H1 (cell line): ENCODE data around the gene CIPC. TPM values are rescaled to one million over a fixed set of nuclear protein-coding genes. Genes with fewer than 3 reads are reported as not detected.
A peak's percentile ranks its signal among the peaks of the same experiment; 100 is the strongest.

Experiments
- CTCF ChIA-PET: fragments of 300-600 bp; sonication (Branson Sonifier 250); formaldehyde crosslinking; loops from one replicate; lab custom pipeline; 2021; ENCODE audit not compliant: partially characterized antibody; lab: Charles Lee
- POLR2A ChIA-PET: fragments of 300-600 bp; sonication (Branson Sonifier 250); formaldehyde crosslinking; loops from one replicate; lab custom pipeline; 2021; ENCODE audit warnings: inconsistent platforms; ENCODE audit not compliant: partially characterized antibody; lab: Charles Lee
- DNase-seq, 2 experiments: peaks; one replicate each; pipeline versions ENCODE4 v3.0.0 to v3.0.0-alpha.2; 2010 to 2022; ENCODE audit warnings: low spot score in 2 of 2, low read depth in 1 of 2, mixed read lengths in 1 of 2
- FAIRE-seq: peaks from 2 replicates; lab custom pipeline; 2011; peaks lifted over from hg19 to GRCh38; lab: Jason Lieb, UNC
- H2AFZ ChIP-seq: 2 replicates; pipeline ENCODE4 v1.8.1; 2012; ENCODE audit warnings: low read length, inconsistent platforms
- H2AK5ac ChIP-seq: 2 replicates; pipeline ENCODE4 v1.6.1; 2013; ENCODE audit warnings: low read depth, low read length
- H2BK120ac ChIP-seq: replicated peaks from 2 replicates; pipeline ENCODE3; 2013; ENCODE audit warnings: low read depth, low read length, inconsistent platforms
- H2BK12ac ChIP-seq: 2 replicates; pipeline ENCODE4 v1.6.1; 2013; ENCODE audit warnings: low read depth, low read length
- H2BK15ac ChIP-seq: 2 replicates; pipeline ENCODE4 v1.6.1; 2013; ENCODE audit warnings: low read length
- H2BK20ac ChIP-seq: 2 replicates; pipeline ENCODE4 v1.6.1; 2013; ENCODE audit warnings: low read length
- H2BK5ac ChIP-seq: 2 replicates; pipeline ENCODE4 v1.6.1; 2013; ENCODE audit warnings: low read depth, low read length
- H3K14ac ChIP-seq: 2 replicates; pipeline ENCODE4 v1.6.1; 2013; ENCODE audit warnings: inconsistent platforms; ENCODE audit not compliant: insufficient read length
- H3K18ac ChIP-seq: 2 replicates; pipeline ENCODE4 v1.6.1; 2013; ENCODE audit warnings: low read length; ENCODE audit errors: extremely low read depth
- H3K23ac ChIP-seq: 2 replicates; pipeline ENCODE4 v1.6.1; 2013; ENCODE audit warnings: inconsistent platforms; ENCODE audit not compliant: insufficient read length
- H3K23me2 ChIP-seq: 2 replicates; pipeline ENCODE4 v1.6.1; 2013; ENCODE audit warnings: low read depth, low read length
- H3K27ac ChIP-seq: 2 replicates; pipeline ENCODE4 v1.6.1; 2011; ENCODE audit warnings: low read depth, low read length, inconsistent platforms
- H3K27me3 ChIP-seq, 4 experiments: replicated peaks in 1 of 4; 1 replicate in 1 of 4; 2 replicates in 3 of 4; pipeline versions ENCODE4 v1.6.1 to v1.8.1; 2011 to 2013; ENCODE audit warnings: low read length in 3 of 4, mild to moderate bottlenecking in 3 of 4, inconsistent platforms in 2 of 4, mixed read lengths in 2 of 4, moderate library complexity in 1 of 4; ENCODE audit not compliant: control insufficient read depth in 3 of 4, insufficient read depth in 3 of 4; ENCODE audit errors: extremely low read depth in 1 of 4
- H3K36me3 ChIP-seq, 4 experiments: 2 replicates each; pipeline versions ENCODE4 v1.6.1 to v1.8.1; 2011 to 2013; ENCODE audit warnings: mild to moderate bottlenecking in 4 of 4, low read length in 3 of 4, moderate library complexity in 2 of 4, control low read depth in 1 of 4, inconsistent platforms in 1 of 4; ENCODE audit not compliant: insufficient read depth in 4 of 4, control insufficient read depth in 2 of 4
- H3K4ac ChIP-seq: replicated peaks from 2 replicates; pipeline ENCODE3; 2013; ENCODE audit warnings: low read length, low read depth, mixed read lengths, inconsistent platforms; ENCODE audit not compliant: insufficient read length
- H3K4me1 ChIP-seq, 4 experiments: replicated peaks in 1 of 4; 1 replicate in 1 of 4; 2 replicates in 3 of 4; pipeline versions ENCODE4 v1.6.1 to v1.8.1; 2011 to 2013; ENCODE audit warnings: low read length in 3 of 4, inconsistent platforms in 2 of 4, mixed read lengths in 1 of 4; ENCODE audit not compliant: insufficient read depth in 4 of 4, control insufficient read depth in 3 of 4
- H3K4me2 ChIP-seq, 2 experiments: 2 replicates each; pipeline versions ENCODE4 v1.6.1 to v1.8.1; 2011 to 2013; ENCODE audit warnings: low read depth in 2 of 2, low read length in 2 of 2, control low read depth in 1 of 2, inconsistent platforms in 1 of 2, mild to moderate bottlenecking in 1 of 2; ENCODE audit not compliant: insufficient read depth in 1 of 2
- H3K4me3 ChIP-seq, 4 experiments: fragments of 200-600, 300-600 bp in 1 of 4; sonication (generic), shearing (Covaris generic), sonication (Bioruptor Twin) in 1 of 4; 2 replicates each; pipeline versions ENCODE4 v1.5.1 to v1.8.1; 2011 to 2016; ENCODE audit warnings: low read length in 4 of 4, low read depth in 3 of 4, control low read depth in 2 of 4, inconsistent platforms in 2 of 4, mild to moderate bottlenecking in 2 of 4, mixed read lengths in 1 of 4, moderate library complexity in 1 of 4; ENCODE audit not compliant: insufficient read depth in 2 of 4; ENCODE audit errors: extremely low read depth in 1 of 4
- H3K56ac ChIP-seq: replicated peaks from 2 replicates; pipeline ENCODE3; 2013; ENCODE audit warnings: low read depth, mild to moderate bottlenecking, mixed read lengths, low read length, inconsistent platforms; ENCODE audit not compliant: insufficient read length
- H3K79me1 ChIP-seq: 2 replicates; pipeline ENCODE4 v1.6.1; 2013; ENCODE audit warnings: low read depth, low read length, control low read depth
- H3K79me2 ChIP-seq, 2 experiments: 2 replicates each; pipeline versions ENCODE4 v1.6.1 to v1.8.1; 2012 to 2013; ENCODE audit warnings: low read length in 2 of 2, mild to moderate bottlenecking in 2 of 2, inconsistent platforms in 1 of 2; ENCODE audit not compliant: insufficient read depth in 2 of 2, control insufficient read depth in 1 of 2
- H3K9ac ChIP-seq, 4 experiments: replicated peaks in 1 of 4; 1 replicate in 1 of 4; 2 replicates in 3 of 4; pipeline versions ENCODE4 v1.6.1 to v1.8.1; 2011 to 2013; ENCODE audit warnings: low read depth in 3 of 4, low read length in 3 of 4, control low read depth in 2 of 4, mild to moderate bottlenecking in 2 of 4, moderate library complexity in 2 of 4, inconsistent platforms in 1 of 4; ENCODE audit errors: extremely low read depth in 1 of 4
- H3K9me3 ChIP-seq, 2 experiments: 2 replicates each; pipeline versions ENCODE4 v1.6.1 to v1.8.1; 2012 to 2013; ENCODE audit warnings: mild to moderate bottlenecking in 2 of 2, moderate library complexity in 2 of 2, control low read depth in 1 of 2, inconsistent platforms in 1 of 2, low read depth in 1 of 2, low read length in 1 of 2, mixed read lengths in 1 of 2; ENCODE audit not compliant: insufficient read depth in 2 of 2
- H4K20me1 ChIP-seq, 2 experiments: replicated peaks in 1 of 2; 2 replicates each; pipeline versions ENCODE3 to v1.8.1; 2011 to 2013; ENCODE audit warnings: inconsistent platforms in 2 of 2, low read length in 2 of 2, mild to moderate bottlenecking in 1 of 2; ENCODE audit not compliant: insufficient read depth in 2 of 2, control insufficient read depth in 1 of 2
- H4K5ac ChIP-seq: 2 replicates; pipeline ENCODE4 v1.6.1; 2013; ENCODE audit warnings: low read length, low read depth, mixed read lengths, inconsistent platforms; ENCODE audit not compliant: insufficient read length
- H4K8ac ChIP-seq: 2 replicates; pipeline ENCODE4 v1.8.0; 2013; ENCODE audit warnings: mild to moderate bottlenecking, moderate library complexity, low read length, inconsistent platforms; ENCODE audit not compliant: insufficient read depth; ENCODE audit errors: extremely low read depth
- H4K91ac ChIP-seq: replicated peaks from 2 replicates; pipeline ENCODE3; 2013; ENCODE audit warnings: low read length, mixed read lengths, inconsistent platforms; ENCODE audit not compliant: insufficient read length
- ASH2L ChIP-seq: fragments of 200-600, 300-600 bp; sonication (generic); IDR thresholded peaks from one replicate; pipeline ENCODE4 v1.7.1; 2017; ENCODE audit warnings: low read length
- EP300 ChIP-seq, 2 experiments: IDR thresholded peaks; 1 replicate in 1 of 2; 2 replicates in 1 of 2; pipeline ENCODE4 v1.6.1; 2011 to 2012; ENCODE audit warnings: low read depth in 2 of 2, low read length in 2 of 2, mild to moderate bottlenecking in 2 of 2, borderline replicate concordance in 1 of 2, inconsistent platforms in 1 of 2, moderate library complexity in 1 of 2
- SIN3A ChIP-seq, 2 experiments: IDR thresholded peaks in 1 of 2; conservative IDR thresholded peaks in 1 of 2; 2 replicates each; pipeline ENCODE4 v1.6.1; 2011 to 2012; ENCODE audit warnings: low read length in 2 of 2, improper control_type of control experiment in 1 of 2, low read depth in 1 of 2, mild to moderate bottlenecking in 1 of 2
- TBP ChIP-seq: IDR thresholded peaks from 2 replicates; pipeline ENCODE4 v1.6.1; 2011; ENCODE audit warnings: low read depth, low read length, improper control_type of control experiment
- WGBS, 2 experiments: shearing (Covaris generic) in 1 of 2; methylation state at CpG; one replicate each; pipeline versions ENCODE4 v1.1.6 to v1.1.7; 2013 to 2015; ENCODE audit warnings: low lambda C conversion rate in 2 of 2, mixed read lengths in 2 of 2, inconsistent platforms in 1 of 2, low coverage in 1 of 2, missing lambda C conversion rate in 1 of 2; ENCODE audit not compliant: insufficient replicate concordance in 2 of 2, insufficient coverage in 1 of 2, insufficient read length in 1 of 2; ENCODE audit errors: extremely low coverage in 1 of 2, missing lambda C conversion rate in 1 of 2; 5-methylcytosine and 5-hydroxymethylcytosine counted together
- polyA plus RNA-seq, 7 experiments: library from polyadenylated mRNA; depleted of rRNA in 3 of 7; stranded (reverse) in 5 of 7; unstranded in 2 of 7; fragments of >200 nt in 5 of 7; fragments of 200-250 nt in 2 of 7; gene quantifications; 1 replicate in 5 of 7; 2 replicates in 1 of 7; 4 replicates in 1 of 7; pipeline versions ENCODE4 v1.2.1 to v1.2.3, GENCODE V29; 2011 to 2013; ENCODE audit warnings: missing spikeins in 2 of 7, mixed read lengths in 2 of 7
- total RNA-seq: library from RNA; stranded (reverse); fragmentation: NEBNext Ultra II Directional; extraction: Animal tissue kit (Norgen Biotek cat#: 25700); gene quantifications from 2 replicates; pipeline ENCODE4 v1.2.1, GENCODE V29; 2021

Gene CIPC
- total and polyA plus RNA-seq, 2 of the 8 experiments (the other 6 are each of a cell fraction or from before 2014, with no cell fraction given): 13.9 to 32.7 TPM

GRCh38 chr14:77145975-77146740 is 48.1 kb downstream of the CIPC start:
- Histone ChIP-seq H3K56ac (no peak overlapping the region), H3K4ac (no peak overlapping the region), H2BK12ac (peak overlapping the region; percentile 61; the same call in 1 of the 2 replicates), H3K9me3 (no peaks in the 10 kb centered on the region), H2BK15ac (0 out of 2 replicates have a peak overlapping the region, but pooled peaks have one; percentile 54), H3K14ac (no peak overlapping the region), H3K4me2 (peak overlapping the region; percentile 24 to 60; a peak in 2 of 4 replicates), H3K36me3 (no peaks in the 10 kb centered on the region), H3K4me1 (peaks cover 8 to 42% (median 25%) of the 10 kb centered on the region in 4 experiments), H3K79me1 (no peaks in the 10 kb centered on the region), H2BK120ac (no peak overlapping the region), H3K23me2 (peaks cover 9% of the 10 kb centered on the region), H2BK5ac (peak overlapping the region; percentile 66; the same call in 1 of the 2 replicates), H3K27me3 (no peaks in the 10 kb centered on the region), H3K18ac (0 out of 2 replicates have a peak overlapping the region, but pooled peaks have one; percentile 44), H4K5ac (no peak overlapping the region), H3K27ac (no peak overlapping the region), H4K20me1 (no peaks in the 10 kb centered on the region), H2BK20ac (peak overlapping the region; percentile 68; the same call in 1 of the 2 replicates), H4K91ac (peak overlapping the region; percentile 18), H3K79me2 (no peaks in the 10 kb centered on the region), H3K9ac (no peak overlapping the region), H3K4me3 (peak overlapping the region in 1 of 4 experiments; percentile 14; a peak in 2 of 8 replicates), H4K8ac (no peak overlapping the region), H3K23ac (no peak overlapping the region), H2AK5ac (peak overlapping the region; percentile 34; the same call in 1 of the 2 replicates), H2AFZ (0 out of 2 replicates have a peak overlapping the region, but pooled peaks have one; percentile 3)
- no peak for TF ChIP-seq EP300 (IDR thresholded peaks at IDR 0.05; ENCODE audit: borderline replicate concordance in 1 of 2, low read depth in 2 of 2, low read length in 2 of 2)
- no peak for TF ChIP-seq TBP
- TF ChIP-seq SIN3A (conservative IDR thresholded peaks at IDR 0.05 in 1 of 2, IDR thresholded peaks at IDR 0.05 in 1 of 2; ENCODE audit: low read depth in 1 of 2, low read length in 2 of 2): 0 out of 4 replicates have a peak, but pooled peaks of 1 of the 2 experiments have one; percentile 45
- TF ChIP-seq ASH2L: peak; percentile 42
- ChIA-PET CTCF (interaction anchor here (0.6 to 52.5 kb wide), 9 partner anchors 12 to 502 kb away, joined by 3 to 1490 read pairs (median 4); partner anchors contain the start of gene CIPC), POLR2A (interaction anchor here (1.4 to 2.6 kb wide), 2 partner anchors 58 to 67 kb away, joined by 7 to 8 read pairs; no protein-coding TSS in a partner anchor)
- WGBS, 2 experiments: 50% methylated on average over 10 of the region's 10 CpGs; no CpG with 5 or more reads in 1 of the 2 experiments
- DNase-seq (no peak), FAIRE-seq (no peak)
